Measurements from ENCODE around the gene IL6ST. TPM values are rescaled to one million over a fixed set of nuclear protein-coding genes. Genes with fewer than 3 reads are reported as not detected.
A peak's percentile ranks its signal among the peaks of the same experiment; 100 is the strongest.

The IL6ST gene
- total RNA-seq, 1 experiment from 2014 or later, result 7.8 TPM

DNA sequence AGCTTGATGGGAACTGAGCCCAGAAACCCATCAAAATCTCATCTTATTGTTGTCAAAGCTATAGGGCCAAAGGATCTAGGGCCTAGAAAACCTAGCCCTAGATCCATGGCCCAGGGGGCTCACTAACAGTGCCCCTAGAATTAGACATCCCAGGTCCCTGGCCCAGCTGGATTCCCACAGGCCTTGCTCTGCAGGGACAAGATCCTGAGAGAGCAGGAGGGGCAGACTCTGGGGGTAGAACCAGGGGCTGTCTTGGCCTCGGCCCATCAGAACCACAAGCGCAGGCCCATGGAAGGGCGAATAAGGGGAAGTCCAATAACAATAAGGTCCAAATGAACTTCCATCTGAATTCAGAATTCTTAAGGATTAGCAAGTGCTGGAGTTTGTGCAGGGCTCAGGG lies 69.6 kb downstream of the IL6ST start:
- no peak overlapping the region for H3K4me3 ChIP-seq (ENCODE audit: insufficient read depth, low read depth, low read length)
- DNase-seq, result peak; percentile 10

DNA sequence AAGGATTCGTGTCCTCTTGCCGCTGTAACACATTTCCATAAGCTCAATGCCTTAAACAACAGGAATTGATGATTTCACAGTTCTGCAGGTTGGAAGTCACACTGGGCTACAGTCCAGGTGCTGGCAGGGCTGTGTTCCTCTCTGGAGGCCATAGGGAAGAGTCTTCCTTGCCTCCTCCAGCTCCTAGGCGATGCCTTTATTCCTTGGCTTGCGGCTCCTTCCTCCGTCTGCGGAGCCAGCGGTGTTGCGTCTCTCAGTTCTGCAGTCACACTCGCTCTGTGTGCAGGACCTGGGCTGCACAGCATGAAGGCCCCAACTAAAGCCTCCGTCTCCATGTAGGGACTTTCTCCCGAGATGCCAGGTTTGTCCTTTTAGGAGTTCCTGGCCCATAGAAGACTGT lies 70.0 kb downstream of the IL6ST start:
- H3K27me3 ChIP-seq (ENCODE audit: control insufficient read depth, insufficient read depth, low read length), result no peaks in the 10 kb centered on the region
- no peak overlapping the region for H3K4me3 ChIP-seq (ENCODE audit: insufficient read depth, low read depth, low read length)
- no peak for DNase-seq
- no peaks in the 10 kb centered on the region for H3K36me3 ChIP-seq (replicated peaks; ENCODE audit: control insufficient read depth, insufficient read depth, low read length)

More for the DNA sequence above, 69.6 kb downstream of the IL6ST start:
- Histone ChIP-seq H3K36me3 (replicated peaks; ENCODE audit: control insufficient read depth, insufficient read depth, low read length) (no peaks in the 10 kb centered on the region), H3K27me3 (ENCODE audit: control insufficient read depth, insufficient read depth, low read length) (no peaks in the 10 kb centered on the region)

DNA sequence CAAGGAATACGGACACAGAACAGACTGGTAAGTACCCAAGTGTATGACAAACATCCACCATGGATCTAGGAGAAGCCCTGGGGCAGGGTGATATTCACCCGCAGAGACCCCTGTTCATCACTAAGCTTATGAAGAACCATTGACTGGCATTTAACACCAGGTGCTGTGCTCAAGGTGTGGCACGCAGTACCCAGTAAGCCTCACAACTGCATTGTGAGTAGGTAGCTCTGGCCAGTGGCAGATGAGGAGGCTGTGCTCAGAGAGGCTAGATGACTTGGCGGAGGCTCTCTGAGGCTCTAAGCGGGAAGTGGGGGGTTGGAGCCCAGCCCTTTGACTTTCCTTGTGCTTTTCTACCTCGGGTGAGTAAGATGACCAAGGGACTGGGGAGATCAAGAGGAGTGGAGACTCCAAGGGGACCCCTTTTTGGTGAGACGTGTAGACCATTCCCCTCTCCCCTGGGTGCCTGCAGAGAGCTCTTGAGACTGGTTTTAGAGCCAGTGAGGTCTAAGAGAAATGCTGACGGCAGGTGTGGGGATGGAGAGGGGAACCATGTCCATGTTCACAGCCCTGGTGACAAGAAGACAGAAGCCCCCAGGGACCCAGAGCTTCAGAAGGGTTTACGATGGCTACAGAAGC lies 70.8 kb downstream of the IL6ST start:
- peak; percentile 14 for DNase-seq
- Histone ChIP-seq H3K4me3 (ENCODE audit: insufficient read depth, low read depth, low read length) (no peak overlapping the region), H3K27me3 (ENCODE audit: control insufficient read depth, insufficient read depth, low read length) (no peaks in the 10 kb centered on the region), H3K36me3 (replicated peaks; ENCODE audit: control insufficient read depth, insufficient read depth, low read length) (no peaks in the 10 kb centered on the region)

DNA sequence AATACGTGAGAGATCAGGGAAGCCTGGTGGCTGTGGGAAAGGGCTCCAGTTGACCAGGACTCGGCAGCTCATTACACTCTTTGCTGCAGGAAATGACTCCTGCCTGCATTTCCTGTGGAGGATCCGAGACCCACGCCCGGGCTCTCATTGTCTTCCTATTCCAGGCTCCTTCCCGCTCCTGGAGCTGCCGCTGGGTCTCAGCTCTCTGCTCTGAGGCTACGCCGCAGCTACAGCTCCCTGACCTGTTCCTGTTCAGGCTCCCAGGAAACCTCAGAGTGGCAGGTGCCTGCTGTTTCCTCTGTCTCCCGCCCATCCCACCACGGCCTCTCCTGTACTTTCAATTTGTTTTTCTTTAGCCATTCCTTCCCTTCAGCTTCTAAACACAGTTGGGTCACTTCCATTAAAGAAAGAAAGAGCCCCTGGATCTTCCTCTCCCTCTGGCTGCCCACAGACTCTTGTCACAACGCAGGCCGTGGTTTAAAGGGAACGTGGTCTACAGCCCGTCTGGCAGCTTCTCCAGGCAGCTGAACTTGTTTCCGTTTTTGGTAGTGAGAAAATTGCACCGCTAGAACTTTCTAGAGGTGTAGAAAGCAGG lies 71.5 kb downstream of the IL6ST start:
- Histone ChIP-seq H3K4me3 (ENCODE audit: insufficient read depth, low read depth, low read length) (no peak overlapping the region), H3K27me3 (ENCODE audit: control insufficient read depth, insufficient read depth, low read length) (no peaks in the 10 kb centered on the region), H3K36me3 (replicated peaks; ENCODE audit: control insufficient read depth, insufficient read depth, low read length) (no peaks in the 10 kb centered on the region)
- peak; percentile 47 for DNase-seq

DNA sequence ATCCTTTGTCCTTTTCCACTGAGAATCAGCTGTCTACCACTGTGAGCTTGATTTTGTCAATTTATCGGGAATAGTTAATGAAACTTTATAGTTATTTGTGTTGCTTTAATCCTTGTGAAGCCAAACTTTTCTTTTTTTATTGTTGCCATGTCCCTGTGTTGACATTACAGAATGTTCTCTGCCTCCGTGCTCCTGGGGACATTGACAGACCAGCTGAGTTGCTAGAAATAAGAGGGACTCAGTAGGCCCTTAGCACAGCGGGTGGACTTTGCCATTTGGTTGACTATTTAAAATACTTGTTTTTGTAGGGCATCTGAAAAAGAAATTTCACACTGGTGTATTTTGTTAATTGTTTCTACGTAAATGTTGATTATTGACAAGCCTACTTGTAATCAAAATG lies 73.1 kb downstream of the IL6ST start:
- Histone ChIP-seq H3K36me3 (replicated peaks; ENCODE audit: control insufficient read depth, insufficient read depth, low read length) (no peaks in the 10 kb centered on the region), H3K4me3 (ENCODE audit: insufficient read depth, low read depth, low read length) (no peak overlapping the region), H3K27me3 (ENCODE audit: control insufficient read depth, insufficient read depth, low read length) (no peaks in the 10 kb centered on the region)
- DNase-seq, result no peak

DNA sequence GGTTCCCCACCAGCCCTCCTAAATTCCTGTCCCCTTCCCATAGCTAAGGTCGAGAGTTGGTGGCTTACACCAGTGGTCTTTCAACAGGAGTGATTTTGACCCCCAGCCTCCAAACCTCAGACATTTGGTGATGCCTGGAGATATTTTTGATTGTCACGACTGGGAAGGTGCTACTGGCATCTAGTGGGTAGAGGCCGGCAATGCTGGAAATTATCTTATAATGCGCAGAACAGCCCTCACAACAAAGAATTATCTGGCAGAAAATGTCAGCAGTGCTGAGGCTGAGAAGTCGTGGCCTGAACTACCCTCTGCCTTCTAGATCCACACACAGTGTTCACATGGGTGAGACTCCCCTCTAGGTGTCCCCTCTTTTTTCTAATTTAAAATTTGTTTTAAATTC lies 74.0 kb downstream of the IL6ST start:
- Histone ChIP-seq H3K4me3 (ENCODE audit: insufficient read depth, low read depth, low read length) (no peak overlapping the region), H3K36me3 (replicated peaks; ENCODE audit: control insufficient read depth, insufficient read depth, low read length) (no peaks in the 10 kb centered on the region), H3K27me3 (ENCODE audit: control insufficient read depth, insufficient read depth, low read length) (no peaks in the 10 kb centered on the region)
- peak; percentile 9 for DNase-seq

DNA sequence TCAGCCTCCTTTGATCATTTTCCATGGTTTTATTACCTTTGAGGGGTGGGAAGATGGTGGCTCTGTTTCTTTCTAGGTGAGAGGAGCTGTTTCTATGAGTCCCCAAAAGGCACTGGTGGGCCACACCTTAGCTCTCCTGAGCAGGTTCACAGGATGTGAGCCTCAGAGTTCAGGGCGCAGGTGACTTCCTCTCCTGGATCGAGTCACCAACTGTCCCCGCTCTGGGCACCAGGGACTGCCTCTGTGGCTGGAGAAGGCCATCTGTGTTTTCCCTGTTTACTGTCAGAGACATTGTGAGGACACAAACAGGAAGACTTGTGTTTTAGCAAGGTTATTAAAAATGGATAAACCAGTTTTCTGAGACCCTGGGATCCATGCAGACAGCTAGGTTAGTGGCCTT lies 75.1 kb downstream of the IL6ST start:
- Histone ChIP-seq H3K36me3 (replicated peaks; ENCODE audit: control insufficient read depth, insufficient read depth, low read length) (no peaks in the 10 kb centered on the region), H3K4me3 (ENCODE audit: insufficient read depth, low read depth, low read length) (no peak overlapping the region), H3K27me3 (ENCODE audit: control insufficient read depth, insufficient read depth, low read length) (no peaks in the 10 kb centered on the region)
- DNase-seq, result peak; percentile 3

DNA sequence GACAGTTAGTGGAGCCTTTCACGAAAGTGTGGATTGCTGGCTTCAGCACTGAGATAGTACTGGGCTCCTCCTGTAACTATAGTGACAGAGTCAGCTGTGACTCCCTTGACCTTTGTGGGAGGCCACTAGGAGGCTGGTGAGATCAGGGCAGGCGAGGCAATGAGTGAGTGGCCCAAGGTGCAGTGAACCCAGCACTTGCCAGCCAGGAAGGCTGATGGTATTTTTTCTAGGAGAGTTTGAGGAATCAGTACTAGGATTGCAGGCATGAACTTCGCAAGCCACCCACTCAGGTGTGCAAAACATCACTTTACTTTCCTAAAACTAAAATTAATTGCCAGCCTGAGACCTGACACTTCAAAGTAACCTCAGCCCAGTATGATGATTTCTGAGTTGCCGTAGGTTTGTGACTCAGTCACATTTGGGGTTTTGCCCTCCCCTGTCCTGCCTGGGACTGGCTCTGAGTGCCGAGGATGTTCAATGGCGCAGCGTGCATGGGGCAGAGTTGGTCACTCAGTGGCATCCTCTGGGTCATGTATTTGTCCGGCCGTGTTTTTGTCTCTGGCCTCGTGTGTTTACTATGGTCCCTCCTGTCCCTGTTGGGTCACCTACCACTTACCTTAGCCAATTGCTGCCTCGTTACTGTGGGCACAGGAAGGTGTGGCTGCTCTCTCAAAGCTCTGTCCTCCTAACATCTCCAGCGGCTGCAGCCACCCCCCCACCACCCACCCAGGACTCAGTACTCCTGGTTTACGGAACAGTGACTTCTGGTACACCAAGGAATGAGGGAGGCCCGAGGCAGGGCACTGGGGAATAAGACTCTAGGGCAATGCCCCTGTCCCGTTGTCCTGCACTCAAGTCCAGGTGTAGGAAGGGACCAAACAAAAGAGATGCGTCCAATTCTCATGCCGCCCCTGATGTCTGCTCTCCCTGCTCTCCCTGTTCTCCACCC lies 76.4 kb downstream of the IL6ST start:
- Histone ChIP-seq H3K4me3 (ENCODE audit: insufficient read depth, low read depth, low read length) (no peak overlapping the region), H3K36me3 (replicated peaks; ENCODE audit: control insufficient read depth, insufficient read depth, low read length) (no peaks in the 10 kb centered on the region), H3K27me3 (ENCODE audit: control insufficient read depth, insufficient read depth, low read length) (no peaks in the 10 kb centered on the region)
- DNase-seq, result no peak

DNA sequence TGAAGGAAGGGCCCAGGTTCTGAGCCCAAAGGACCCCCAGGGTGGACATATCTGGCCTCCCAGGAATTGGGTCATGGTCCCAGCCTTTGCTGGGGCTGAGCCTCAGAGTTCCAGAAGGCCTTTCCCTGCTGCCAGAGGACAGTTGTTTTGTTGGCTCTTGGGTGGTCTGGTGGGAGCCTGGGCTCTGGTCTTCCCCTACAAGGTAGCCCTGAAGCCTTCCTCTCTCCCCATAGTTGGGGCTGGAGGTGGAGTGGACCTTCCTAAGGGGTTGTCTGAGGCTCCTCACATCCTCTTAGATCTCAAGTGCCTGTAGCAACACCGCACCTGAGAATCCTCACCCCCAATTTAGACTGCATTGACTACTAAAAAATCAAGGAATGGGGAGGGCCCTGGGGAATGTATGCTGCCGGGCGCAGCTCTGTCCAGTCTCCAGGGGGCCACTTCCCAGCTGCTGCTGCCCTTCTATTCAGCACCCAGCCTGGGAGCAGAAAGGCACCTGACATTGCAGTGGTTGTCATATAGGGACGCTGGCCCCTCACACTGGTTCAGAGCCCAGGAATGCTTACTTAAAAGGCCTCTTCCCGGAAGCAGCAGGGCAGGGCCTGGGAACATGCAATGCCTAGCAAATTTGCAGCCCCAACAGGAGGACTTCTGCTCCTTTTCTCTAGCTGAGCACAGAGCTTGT lies 77.2 kb downstream of the IL6ST start:
- no peak overlapping the region for H3K4me3 ChIP-seq (ENCODE audit: insufficient read depth, low read depth, low read length)
- H3K36me3 ChIP-seq (replicated peaks; ENCODE audit: control insufficient read depth, insufficient read depth, low read length), result no peaks in the 10 kb centered on the region
- no peak for DNase-seq
- H3K27me3 ChIP-seq (ENCODE audit: control insufficient read depth, insufficient read depth, low read length), result no peaks in the 10 kb centered on the region

DNA sequence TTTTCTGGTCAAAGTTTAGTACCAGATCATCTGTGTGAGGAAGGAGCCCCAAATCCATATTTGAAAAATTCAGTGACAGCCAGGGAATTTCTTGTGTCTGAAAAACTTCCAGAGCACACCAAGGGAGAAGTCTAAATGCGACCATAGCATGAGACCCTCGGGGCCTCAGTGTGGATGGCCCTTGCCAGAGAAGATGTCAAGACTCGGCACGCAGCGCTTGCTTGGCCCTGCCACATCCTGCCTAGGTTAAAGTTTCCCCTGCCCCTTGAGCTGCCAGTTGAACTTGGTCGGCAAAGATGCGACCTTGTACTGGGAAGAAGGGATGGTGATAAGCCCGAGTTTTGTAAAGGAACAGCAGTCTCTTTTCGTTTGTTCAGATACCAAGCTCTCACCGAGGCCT lies 77.8 kb downstream of the IL6ST start:
- DNase-seq, result no peak
- Histone ChIP-seq H3K27me3 (ENCODE audit: control insufficient read depth, insufficient read depth, low read length) (no peaks in the 10 kb centered on the region), H3K36me3 (replicated peaks; ENCODE audit: control insufficient read depth, insufficient read depth, low read length) (no peaks in the 10 kb centered on the region), H3K4me3 (ENCODE audit: insufficient read depth, low read depth, low read length) (no peak overlapping the region)

DNA sequence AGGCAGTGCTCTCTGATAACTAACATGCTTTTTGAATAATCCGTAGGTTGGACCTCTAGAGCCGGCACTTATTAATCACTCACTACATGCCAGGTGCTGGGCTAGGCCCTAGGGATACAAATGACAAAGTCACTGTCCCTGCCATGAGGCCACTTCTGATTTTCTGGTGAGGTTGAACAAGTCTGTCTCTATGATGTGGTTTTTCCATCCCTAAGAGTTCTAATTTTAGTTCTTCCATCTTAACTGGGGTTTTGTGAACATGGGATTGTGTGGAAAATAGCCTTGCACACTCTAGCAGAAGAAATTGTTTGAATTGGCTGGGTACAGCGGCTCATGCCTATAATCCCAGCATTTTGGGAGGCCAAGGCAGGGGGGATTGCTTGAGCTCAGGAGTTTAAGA lies 79.0 kb downstream of the IL6ST start:
- no peak for DNase-seq
- Histone ChIP-seq H3K4me3 (ENCODE audit: insufficient read depth, low read depth, low read length) (no peak overlapping the region), H3K27me3 (ENCODE audit: control insufficient read depth, insufficient read depth, low read length) (no peaks in the 10 kb centered on the region), H3K36me3 (replicated peaks; ENCODE audit: control insufficient read depth, insufficient read depth, low read length) (no peaks in the 10 kb centered on the region)

DNA sequence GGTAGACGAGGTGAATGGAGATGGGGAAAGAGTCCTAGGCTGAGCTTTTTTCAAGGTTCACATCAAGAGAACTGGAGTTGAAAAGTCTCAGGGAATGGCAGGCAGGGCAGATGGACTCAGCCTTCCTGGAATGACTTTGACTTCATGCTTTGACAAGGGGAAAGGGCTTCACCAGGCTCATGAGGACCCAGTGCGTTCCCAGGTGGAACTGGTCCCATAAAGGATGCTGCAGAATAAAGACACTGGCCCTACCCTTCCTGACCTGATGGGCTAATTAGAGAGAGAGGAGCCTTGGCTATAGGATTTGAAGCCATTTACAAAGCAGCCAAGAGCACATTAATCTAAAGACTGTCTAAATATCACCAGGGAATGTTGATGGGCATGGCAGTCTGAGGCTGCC lies 79.8 kb downstream of the IL6ST start:
- Histone ChIP-seq H3K27me3 (ENCODE audit: control insufficient read depth, insufficient read depth, low read length) (no peaks in the 10 kb centered on the region), H3K4me3 (ENCODE audit: insufficient read depth, low read depth, low read length) (no peak overlapping the region), H3K36me3 (replicated peaks; ENCODE audit: control insufficient read depth, insufficient read depth, low read length) (no peaks in the 10 kb centered on the region)
- no peak for DNase-seq

DNA sequence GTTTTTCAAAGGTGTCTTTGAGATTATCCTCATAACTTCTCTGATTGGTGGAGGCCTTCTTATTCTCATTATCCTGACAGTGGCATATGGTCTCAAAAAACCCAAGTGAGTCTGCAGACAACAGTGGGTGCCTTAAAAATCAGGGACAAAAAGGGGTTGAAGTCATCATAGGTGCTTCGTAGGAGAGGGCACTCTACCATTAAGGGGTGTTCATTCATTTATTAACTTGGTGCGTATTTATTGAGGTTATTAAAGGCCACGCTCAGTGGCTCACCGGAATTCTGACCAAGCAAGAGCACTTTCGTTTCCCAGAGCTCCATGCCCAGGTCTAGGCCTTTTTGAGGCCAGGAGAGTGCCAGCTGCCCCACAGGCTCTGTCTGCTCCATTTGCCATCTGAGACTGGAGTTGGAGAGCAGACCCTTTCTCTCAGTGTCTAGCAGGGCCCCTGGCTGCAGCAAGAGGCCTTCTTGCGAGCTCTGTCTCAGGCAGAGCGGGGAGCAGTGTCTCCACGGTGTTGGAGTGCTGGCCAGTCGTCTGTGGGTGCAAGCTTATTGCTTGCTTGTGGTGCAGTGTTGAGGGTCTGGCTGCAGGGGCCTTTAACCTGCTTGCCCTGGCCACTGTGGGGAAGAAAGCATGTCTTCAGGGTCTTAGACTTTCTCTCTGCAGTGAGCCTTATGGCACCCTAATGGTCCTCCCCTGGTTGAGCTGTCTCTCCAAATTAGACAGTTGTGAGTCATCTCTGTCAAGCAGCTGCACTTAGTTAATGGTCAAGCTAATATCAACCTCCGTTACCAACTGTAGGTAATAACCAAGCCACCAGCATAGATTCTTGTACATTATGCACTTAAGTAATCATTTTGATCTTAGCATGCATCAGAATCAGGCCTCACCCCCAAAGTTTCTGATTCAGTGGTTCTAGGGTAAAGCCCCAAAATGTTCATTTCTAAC lies 81.0 kb downstream of the IL6ST start:
- DNase-seq, result no peak
- Histone ChIP-seq H3K27me3 (ENCODE audit: control insufficient read depth, insufficient read depth, low read length) (no peaks in the 10 kb centered on the region), H3K36me3 (replicated peaks; ENCODE audit: control insufficient read depth, insufficient read depth, low read length) (no peaks in the 10 kb centered on the region), H3K4me3 (ENCODE audit: insufficient read depth, low read depth, low read length) (no peak overlapping the region)

All from H7 (cell line).